ENCODE data around the gene RNPS1. TPM values are rescaled to one million over a fixed set of nuclear protein-coding genes. Genes with fewer than 3 reads are reported as not detected.

Gene RNPS1
- total and polyA plus RNA-seq, 9 of the 15 experiments (the other 6 are each of a cell fraction or from before 2014, with no cell fraction given), result 44.9 to 338 (median 202) TPM

DNA sequence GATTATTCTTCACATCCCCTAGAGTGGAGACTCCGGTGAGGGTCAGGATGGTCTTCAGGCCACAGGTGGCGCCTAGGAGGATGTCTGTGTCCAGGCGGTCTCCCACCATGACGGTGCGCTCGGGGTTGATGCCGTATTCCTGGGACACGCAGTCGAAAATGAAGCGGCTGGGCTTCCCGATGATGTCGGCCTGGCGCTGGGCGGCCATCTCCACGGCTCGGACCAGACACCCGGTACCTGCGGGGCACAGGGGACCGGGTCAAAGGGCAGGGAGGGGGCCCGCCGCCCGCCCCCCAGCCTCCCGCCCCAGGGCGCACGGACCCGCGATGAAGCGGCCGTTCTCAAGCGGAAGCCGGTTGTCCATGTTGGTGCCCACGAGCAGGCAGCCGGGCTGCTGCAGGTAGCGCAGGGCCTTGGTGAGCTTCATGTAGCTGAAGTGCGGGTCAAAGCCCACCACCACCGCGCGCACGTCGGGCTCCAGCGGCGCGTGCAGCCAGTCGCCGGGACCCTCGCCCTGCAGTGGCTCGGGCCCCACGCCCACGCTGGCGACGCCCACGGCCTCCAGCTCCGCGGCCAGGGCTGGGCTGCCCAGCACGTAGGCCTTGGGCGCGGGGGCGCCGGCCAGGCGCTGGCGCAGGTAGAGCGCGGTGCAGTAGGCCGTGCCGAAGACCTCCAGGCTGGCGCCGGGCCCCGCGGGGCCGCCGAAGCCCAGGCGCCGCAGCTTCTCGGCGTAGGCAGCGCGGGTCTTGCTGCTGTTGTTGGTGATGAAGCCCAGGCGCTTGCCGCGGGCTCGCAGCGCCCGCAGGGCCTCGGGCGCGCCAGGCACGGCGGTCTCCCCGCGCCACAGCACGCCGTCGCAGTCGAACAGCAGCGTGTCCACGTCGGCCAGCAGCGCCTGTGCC is 53.9 kb downstream of the RNPS1 start (continued):
- TF ChIP-seq, protein P1, sequence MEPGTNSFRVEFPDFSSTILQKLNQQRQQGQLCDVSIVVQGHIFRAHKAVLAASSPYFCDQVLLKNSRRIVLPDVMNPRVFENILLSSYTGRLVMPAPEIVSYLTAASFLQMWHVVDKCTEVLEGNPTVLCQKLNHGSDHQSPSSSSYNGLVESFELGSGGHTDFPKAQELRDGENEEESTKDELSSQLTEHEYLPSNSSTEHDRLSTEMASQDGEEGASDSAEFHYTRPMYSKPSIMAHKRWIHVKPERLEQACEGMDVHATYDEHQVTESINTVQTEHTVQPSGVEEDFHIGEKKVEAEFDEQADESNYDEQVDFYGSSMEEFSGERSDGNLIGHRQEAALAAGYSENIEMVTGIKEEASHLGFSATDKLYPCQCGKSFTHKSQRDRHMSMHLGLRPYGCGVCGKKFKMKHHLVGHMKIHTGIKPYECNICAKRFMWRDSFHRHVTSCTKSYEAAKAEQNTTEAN (CRISPR knock-in tag; IDR thresholded peaks at IDR 0.05), result 0 out of 2 replicates have a peak, but pooled peaks have one; percentile 21
- TF ChIP-seq U2AF1 (optimal IDR thresholded peaks at IDR 0.05; ENCODE audit: low read depth, low read length), result no peak
- TF ChIP-seq IRF9 (tag; IDR thresholded peaks at IDR 0.05), result no peak
- no peak for TF ChIP-seq PHB2 (IDR thresholded peaks at IDR 0.05; ENCODE audit: low read depth)
- 0 out of 2 replicates have a peak, but pooled peaks have one; percentile 15 for TF ChIP-seq NR2C2 (CRISPR knock-in tag; IDR thresholded peaks at IDR 0.05)
- no peak; the same call in 1 of the 2 replicates for TF ChIP-seq NR2C2 (tag; IDR thresholded peaks at IDR 0.05)
- no peak for TF ChIP-seq JUN (IDR thresholded peaks at IDR 0.05; ENCODE audit: borderline replicate concordance, low read depth, low read length)
- no peak for TF ChIP-seq JUN (CRISPR knock-in tag; IDR thresholded peaks at IDR 0.05; ENCODE audit: borderline replicate concordance)
- no peak for TF ChIP-seq HIVEP1 (CRISPR knock-in tag; IDR thresholded peaks at IDR 0.05)
- TF ChIP-seq SNIP1 (IDR thresholded peaks at IDR 0.05; ENCODE audit: low read depth), result no peak
- TF ChIP-seq KLF10 (CRISPR knock-in tag; IDR thresholded peaks at IDR 0.05), result no peak
- no peak for TF ChIP-seq CHD2 (IDR thresholded peaks at IDR 0.05; ENCODE audit: low read depth, low read length)
- TF ChIP-seq FOXO4 (CRISPR knock-in tag; IDR thresholded peaks at IDR 0.05), result no peak
- TF ChIP-seq, protein P2, sequence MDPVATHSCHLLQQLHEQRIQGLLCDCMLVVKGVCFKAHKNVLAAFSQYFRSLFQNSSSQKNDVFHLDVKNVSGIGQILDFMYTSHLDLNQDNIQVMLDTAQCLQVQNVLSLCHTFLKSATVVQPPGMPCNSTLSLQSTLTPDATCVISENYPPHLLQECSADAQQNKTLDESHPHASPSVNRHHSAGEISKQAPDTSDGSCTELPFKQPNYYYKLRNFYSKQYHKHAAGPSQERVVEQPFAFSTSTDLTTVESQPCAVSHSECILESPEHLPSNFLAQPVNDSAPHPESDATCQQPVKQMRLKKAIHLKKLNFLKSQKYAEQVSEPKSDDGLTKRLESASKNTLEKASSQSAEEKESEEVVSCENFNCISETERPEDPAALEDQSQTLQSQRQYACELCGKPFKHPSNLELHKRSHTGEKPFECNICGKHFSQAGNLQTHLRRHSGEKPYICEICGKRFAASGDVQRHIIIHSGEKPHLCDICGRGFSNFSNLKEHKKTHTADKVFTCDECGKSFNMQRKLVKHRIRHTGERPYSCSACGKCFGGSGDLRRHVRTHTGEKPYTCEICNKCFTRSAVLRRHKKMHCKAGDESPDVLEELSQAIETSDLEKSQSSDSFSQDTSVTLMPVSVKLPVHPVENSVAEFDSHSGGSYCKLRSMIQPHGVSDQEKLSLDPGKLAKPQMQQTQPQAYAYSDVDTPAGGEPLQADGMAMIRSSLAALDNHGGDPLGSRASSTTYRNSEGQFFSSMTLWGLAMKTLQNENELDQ (CRISPR knock-in tag; IDR thresholded peaks at IDR 0.05; ENCODE audit: borderline replicate concordance), result no peak
- no peak for TF ChIP-seq TAF7 (tag; IDR thresholded peaks at IDR 0.05)
- no peak for TF ChIP-seq LARP7 (IDR thresholded peaks at IDR 0.05)
- TF ChIP-seq KDM5B (IDR thresholded peaks at IDR 0.05; ENCODE audit: insufficient replicate concordance, low read depth, low read length), result no peak
- TF ChIP-seq PTTG1 (tag; IDR thresholded peaks at IDR 0.05; ENCODE audit: low read depth), result no peak
- TF ChIP-seq JUNB (CRISPR knock-in tag; conservative IDR thresholded peaks at IDR 0.05), result no peak
- TF ChIP-seq GATAD2A (IDR thresholded peaks at IDR 0.05), result no peak
- no peak for TF ChIP-seq HNRNPLL (IDR thresholded peaks at IDR 0.05; ENCODE audit: low read depth, low read length, poor library complexity, severe bottlenecking)
- no peak for TF ChIP-seq ATF7 (IDR thresholded peaks at IDR 0.05)

All from K562 (cell line).